ENCODE measurements around the gene DDX19B.

GRCh38 chr16:70258946-70259345, 40.0 kb upstream of the DDX19B start:
- TF ChIP-seq CTCF (IDR thresholded peaks at IDR 0.05; ENCODE audit: insufficient read depth, low read depth, low read length) (no peak), EZH2 (IDR thresholded peaks at IDR 0.05; ENCODE audit: insufficient read depth, low read length) (no peak)

All from astrocyte (in vitro differentiated cells and primary cell).